PC-3 (cell line): Measurements from ENCODE around the gene ABHD15. TPM values are rescaled to one million over a fixed set of nuclear protein-coding genes. Genes with fewer than 3 reads are reported as not detected.

Experiments
- ATAC-seq: fragments of 200-7000 bp; cut with Tn5 transposase; 2 replicates; pipeline ENCODE4 v1.9.1; 2020; ENCODE audit warnings: mild to moderate bottlenecking, moderate library complexity
- BruUV-seq: library from RNA; stranded (reverse); fragments of 400-500 nt; replicated peaks from 2 replicates; lab custom pipeline; 2021; lab: Mats Ljungman, UMichigan
- CTCF ChIA-PET: fragments of 300-600 bp; sonication (Branson Sonifier 250); formaldehyde crosslinking; loops from one replicate; lab custom pipeline; 2022; ENCODE audit warnings: antibody characterized with exemption; lab: Charles Lee
- POLR2A ChIA-PET: fragments of 300-600 bp; sonication (Branson Sonifier 250); formaldehyde crosslinking; loops from one replicate; lab custom pipeline; 2022; ENCODE audit warnings: antibody characterized with exemption; ENCODE audit not compliant: unreplicated experiment; lab: Charles Lee
- DNase-seq: peaks from one replicate; pipeline ENCODE4 v3.0.0-alpha.2; 2015
- H2AFZ ChIP-seq: fragments of 300-600 bp; sonication (generic); 2 replicates; pipeline ENCODE4 v1.6.0; 2016; ENCODE audit warnings: antibody characterized with exemption, low read length
- H3F3A ChIP-seq: fragments of 300-600 bp; sonication (generic); one replicate; pipeline ENCODE4 v1.6.0; 2017; ENCODE audit warnings: antibody characterized with exemption, low read length, control low read depth, mild to moderate bottlenecking; ENCODE audit not compliant: unreplicated experiment
- H3K27ac ChIP-seq: fragments of 300-600 bp; sonication (generic); 2 replicates; pipeline ENCODE4 v1.5.1; 2016; ENCODE audit warnings: mild to moderate bottlenecking, low read length
- H3K27me3 ChIP-seq: fragments of 300-600 bp; sonication (generic); 2 replicates; pipeline ENCODE4 v1.6.1; 2016; ENCODE audit warnings: low read length, mixed read lengths
- H3K36me3 ChIP-seq: fragments of 300-600 bp; sonication (generic); 2 replicates; pipeline ENCODE4 v1.6.1; 2016; ENCODE audit warnings: low read depth, mixed run types, low read length, mixed read lengths
- H3K4me1 ChIP-seq: fragments of 300-600 bp; sonication (generic); 2 replicates; pipeline ENCODE4 v1.5.1; 2016; ENCODE audit warnings: low read length; ENCODE audit not compliant: insufficient read depth
- H3K4me2 ChIP-seq: fragments of 300-600 bp; sonication (generic); 2 replicates; pipeline ENCODE4 v1.6.0; 2016; ENCODE audit warnings: low read length
- H3K4me3 ChIP-seq: fragments of 300-600 bp; sonication (generic); 2 replicates; pipeline ENCODE4 v1.5.1; 2016; ENCODE audit warnings: mild to moderate bottlenecking, low read length, mixed read lengths
- H3K79me2 ChIP-seq: fragments of 300-600 bp; sonication (generic); 2 replicates; pipeline ENCODE4 v1.6.1; 2017; ENCODE audit warnings: low read length, mixed read lengths
- H3K9ac ChIP-seq: fragments of 300-600 bp; sonication (generic); 2 replicates; pipeline ENCODE4 v1.6.0; 2016; ENCODE audit warnings: mild to moderate bottlenecking, low read length
- H3K9me2 ChIP-seq: fragments of 300-600 bp; sonication (generic); replicated peaks from 2 replicates; pipeline ENCODE4 v1.6.1; 2016; ENCODE audit warnings: mixed run types, low read length, mixed read lengths
- H3K9me3 ChIP-seq: fragments of 300-600 bp; sonication (generic); 2 replicates; pipeline ENCODE4 v1.6.1; 2016; ENCODE audit warnings: low read length, mixed read lengths
- H4K20me1 ChIP-seq: fragments of 300-600 bp; sonication (generic); 2 replicates; pipeline ENCODE4 v1.6.1; 2016; ENCODE audit warnings: low read length, mixed read lengths
- CTCF ChIP-seq: fragments of 300-600 bp; sonication (generic); conservative IDR thresholded peaks from 2 replicates; pipeline ENCODE4 v1.5.1; 2017; ENCODE audit warnings: antibody characterized with exemption, low read depth, mild to moderate bottlenecking, low read length
- EZH2 ChIP-seq: fragments of 300-600 bp; sonication (generic); IDR thresholded peaks from one replicate; pipeline ENCODE4 v1.6.1; 2017; ENCODE audit warnings: antibody characterized with exemption, mild to moderate bottlenecking, low read length; ENCODE audit not compliant: unreplicated experiment
- EZH2phosphoT487 ChIP-seq: fragments of 300-600 bp; sonication (generic); IDR thresholded peaks from 2 replicates; pipeline ENCODE4 v1.6.1; 2018; ENCODE audit warnings: mild to moderate bottlenecking, antibody characterized with exemption, low read length, borderline replicate concordance
- intact Hi-C: fragments of 100-400 bp; cut with micrococcal nuclease; formaldehyde crosslinking; loops from 2 replicates; pipeline ENCODE4 v1.9.0; 2023
- total RNA-seq: library from RNA; depleted of rRNA; stranded (reverse); fragments of >200 nt; gene quantifications from 2 replicates; pipeline ENCODE4 v1.2.3, GENCODE V29; 2014

Gene ABHD15
- total RNA-seq, 1 experiment from 2014 or later: 6.3 TPM

GRCh38 chr17:29576214-29577000, 9.6 kb upstream of the ABHD15 start:
- no TSS peak for BruUV-seq
- no peak for DNase-seq
- no peak for ATAC-seq
- H3K9ac ChIP-seq: no peak overlapping the region
- H3K4me1 ChIP-seq: no peaks in the 10 kb centered on the region
- H3K4me3 ChIP-seq: no peak overlapping the region
- no peaks in the 10 kb centered on the region for H3F3A ChIP-seq
- H3K9me3 ChIP-seq: no peaks in the 10 kb centered on the region
- ChIA-PET POLR2A (no interaction called here), CTCF (interaction anchor here (0.7 kb wide), 1 partner anchor 41 kb away, joined by 4 read pairs; no protein-coding TSS in a partner anchor)
- intact Hi-C loops: no loop called here
- H3K36me3 ChIP-seq: no peaks in the 10 kb centered on the region
- H3K79me2 ChIP-seq: no peaks in the 10 kb centered on the region
- H3K27ac ChIP-seq: no peak overlapping the region
- H3K27me3 ChIP-seq: no peaks in the 10 kb centered on the region
- TF ChIP-seq EZH2: no peak
- TF ChIP-seq CTCF: no peak
- TF ChIP-seq EZH2phosphoT487: no peak
- no peaks in the 10 kb centered on the region for H3K9me2 ChIP-seq
- H3K4me2 ChIP-seq: no peak overlapping the region
- no peaks in the 10 kb centered on the region for H4K20me1 ChIP-seq
- H2AFZ ChIP-seq: no peak overlapping the region

- no peak overlapping the region for H3K9ac ChIP-seq
- H3K4me3 ChIP-seq: no peak overlapping the region
- no peaks in the 10 kb centered on the region for H3K9me3 ChIP-seq
- no peaks in the 10 kb centered on the region for H3K79me2 ChIP-seq
- H3K27me3 ChIP-seq: no peaks in the 10 kb centered on the region
- no peaks in the 10 kb centered on the region for H3F3A ChIP-seq
- ChIA-PET POLR2A (no interaction called here), CTCF (no interaction called here)
- H3K4me1 ChIP-seq: no peaks in the 10 kb centered on the region; the same call in 1 of the 2 replicates
- TF ChIP-seq EZH2 (no peak), CTCF (no peak), EZH2phosphoT487 (no peak)
- H3K27ac ChIP-seq: no peak overlapping the region
- H2AFZ ChIP-seq: no peak overlapping the region
- no peaks in the 10 kb centered on the region for H4K20me1 ChIP-seq
- intact Hi-C loops: no loop called here
- no peak overlapping the region for H3K4me2 ChIP-seq
- H3K36me3 ChIP-seq: no peaks in the 10 kb centered on the region
- DNase-seq (no peak), ATAC-seq (no peak)
- BruUV-seq: no TSS peak
- no peaks in the 10 kb centered on the region for H3K9me2 ChIP-seq
These were observed 8.8 kb upstream of the ABHD15 start for GRCh38 chr17:29575511-29576213.
